NCI-H446 (cell line): ENCODE data around the gene LRP1B.
A peak's percentile ranks its signal among the peaks of the same experiment; 100 is the strongest.

ENCODE experiments used
- DNase-seq, 2 experiments: peaks; one replicate each; lab custom pipeline; 2025; lab: John Stamatoyannopoulos, UW

LRP1B gene

DNA sequence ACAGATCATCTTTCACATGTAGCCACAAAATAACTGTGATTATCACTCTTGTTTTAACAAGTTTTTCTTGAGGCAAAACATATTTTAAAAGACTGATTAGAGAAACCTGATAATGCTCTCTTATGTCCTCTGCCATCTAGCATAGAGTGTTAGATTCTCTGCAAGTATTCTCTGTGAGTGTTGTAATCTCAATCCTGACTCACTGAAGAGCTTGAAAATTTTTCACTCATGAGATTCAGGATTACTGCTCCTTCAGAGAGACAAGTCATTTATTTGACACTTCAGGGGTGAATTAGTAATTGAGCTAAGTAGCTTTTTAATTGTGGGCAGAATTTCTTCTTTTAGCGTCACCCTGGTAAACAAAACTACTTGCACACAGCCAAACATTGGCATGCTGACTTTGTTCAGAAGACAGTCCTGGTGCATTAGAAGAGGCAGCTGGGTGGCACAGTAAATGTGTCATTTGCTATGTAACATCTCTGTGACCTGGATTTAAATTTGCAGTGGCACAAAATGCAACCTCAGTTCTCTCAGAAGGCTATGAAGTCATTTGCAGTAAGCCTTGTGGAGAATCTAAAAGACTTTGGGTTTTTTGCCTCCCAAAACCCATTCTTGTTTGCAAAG lies 172.9 kb downstream of the LRP1B start:
- DNase-seq, result no peak

DNA sequence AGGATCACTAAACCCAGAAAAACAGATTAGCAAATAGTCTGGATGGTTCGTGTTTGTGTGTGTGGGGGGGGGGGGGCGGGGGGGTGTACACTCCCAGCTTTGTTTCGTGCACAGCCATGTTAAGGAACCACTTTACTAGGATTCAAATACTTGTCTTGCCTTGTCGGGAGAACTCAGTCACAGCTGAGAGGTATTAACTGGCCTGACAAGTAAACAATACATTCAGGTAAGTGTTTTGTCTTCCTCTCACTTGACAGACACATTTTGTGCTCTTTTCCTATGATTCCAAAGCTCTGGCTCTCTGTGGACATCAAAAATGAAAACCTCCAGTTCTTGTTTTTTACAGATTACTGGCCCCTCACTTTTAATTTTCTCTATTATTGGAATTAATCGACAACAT lies 173.5 kb downstream of the LRP1B start:
- no peak for DNase-seq

- no peak for DNase-seq
Observed at GRCh38 chr2:141947396-141948114, 183.3 kb downstream of the LRP1B start.

- DNase-seq, result no peak
Observed at GRCh38 chr2:141946016-141946415, 184.8 kb downstream of the LRP1B start.

DNA sequence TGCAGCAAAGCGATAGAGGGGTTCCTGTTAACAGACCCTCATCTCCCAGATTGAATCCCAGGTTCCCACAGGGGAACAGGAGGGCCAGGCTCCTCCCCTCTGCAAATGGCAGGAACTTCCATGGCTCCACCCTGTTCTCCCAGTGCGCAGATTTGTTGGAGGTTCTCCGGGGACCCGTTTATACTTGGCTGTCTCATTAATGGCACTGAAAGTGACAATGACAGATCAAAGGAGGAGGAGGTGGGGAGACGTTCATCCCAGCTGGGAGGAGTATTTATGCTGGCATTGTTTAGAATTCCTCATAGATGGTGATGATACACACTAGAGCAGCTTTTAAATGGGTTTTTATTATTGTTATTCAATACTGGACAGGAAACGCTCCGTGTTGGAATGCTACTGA lies 186.9 kb downstream of the LRP1B start:
- DNase-seq, result no peak

DNA sequence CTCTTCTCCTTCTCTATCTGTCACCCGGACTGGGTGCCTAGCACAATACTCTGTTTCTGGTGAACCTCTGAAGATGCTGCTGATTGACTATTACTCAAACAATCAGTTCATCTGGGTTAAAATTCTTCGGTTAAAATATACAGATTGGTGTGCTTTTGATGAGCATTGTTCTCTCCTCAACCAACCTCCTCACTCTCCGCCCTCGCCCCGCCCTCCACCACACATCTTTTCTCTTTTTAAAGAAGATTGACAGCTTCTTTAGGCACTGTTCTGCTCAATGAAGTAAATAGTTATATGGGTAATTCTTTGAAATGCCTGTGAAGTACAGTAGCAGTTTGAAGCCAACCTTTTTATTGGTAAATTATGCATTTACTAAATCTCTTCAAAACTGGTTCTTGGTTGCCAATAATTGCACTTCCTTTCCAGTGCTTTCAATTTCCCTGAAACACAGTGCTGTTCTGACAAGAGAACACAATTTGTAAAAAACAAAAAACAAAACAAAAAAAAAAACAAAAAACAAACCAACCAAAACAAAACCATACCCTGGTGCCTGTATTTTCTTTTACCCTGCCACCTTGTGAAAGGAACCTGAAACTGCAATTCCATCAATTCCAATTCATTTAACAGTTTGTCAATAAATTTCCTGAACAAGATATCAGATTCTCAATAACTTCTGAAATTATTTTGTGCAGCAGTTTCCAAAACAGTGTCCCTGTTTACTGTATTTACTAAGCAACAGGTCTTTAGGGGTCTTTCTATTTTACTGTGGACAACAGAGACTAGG lies 188.6 kb downstream of the LRP1B start:
- DNase-seq, result no peak

DNA sequence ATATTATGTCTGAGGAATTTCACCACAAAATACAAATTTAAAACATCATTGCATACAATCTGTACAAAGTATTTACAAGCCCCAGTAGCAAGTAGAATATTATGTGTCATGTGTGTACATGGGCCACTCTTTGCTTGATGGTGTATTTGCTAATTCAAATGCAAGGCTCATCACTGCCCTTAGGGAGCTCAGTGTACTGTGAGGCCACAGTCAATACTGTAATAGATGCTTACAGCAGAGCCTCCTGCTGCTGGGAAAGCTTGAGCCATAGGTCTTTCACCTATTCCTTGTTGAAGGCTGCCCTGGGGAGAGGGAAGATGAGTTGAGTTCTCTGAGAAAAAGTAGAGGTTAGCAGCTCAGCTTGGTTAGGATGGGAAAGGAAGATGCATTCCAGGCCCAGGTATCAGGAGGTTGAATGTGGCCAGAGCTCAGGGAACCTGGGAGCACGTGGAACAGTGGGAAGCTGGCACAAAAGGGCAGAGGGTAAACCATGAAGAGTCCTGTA lies 189.6 kb downstream of the LRP1B start:
- DNase-seq, result no peak

GRCh38 chr2:141940709-141941108 lies 190.1 kb downstream of the LRP1B start:
- DNase-seq, result no peak

DNA sequence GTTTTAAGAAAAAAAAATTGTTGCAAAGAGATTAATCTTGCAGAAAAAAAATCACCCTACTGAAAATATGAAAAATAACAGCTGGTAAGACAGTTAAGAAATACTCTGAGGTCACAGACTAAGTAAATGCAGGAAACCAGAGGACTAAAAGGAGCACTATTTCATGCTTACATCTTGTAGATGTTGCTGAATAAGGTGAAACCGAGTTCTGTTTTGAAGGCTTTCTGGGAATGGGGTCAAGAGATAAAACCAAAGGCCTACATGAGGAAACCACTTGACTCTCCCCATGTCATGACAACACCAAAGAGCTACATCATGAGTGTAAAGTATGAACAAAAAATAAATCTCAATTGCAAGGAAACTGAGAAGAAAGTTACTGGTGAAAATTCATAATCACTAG lies 197.6 kb downstream of the LRP1B start:
- DNase-seq, result no peak

- DNase-seq, result no peak
Observed at GRCh38 chr2:141932261-141932660, 198.6 kb downstream of the LRP1B start.

DNA sequence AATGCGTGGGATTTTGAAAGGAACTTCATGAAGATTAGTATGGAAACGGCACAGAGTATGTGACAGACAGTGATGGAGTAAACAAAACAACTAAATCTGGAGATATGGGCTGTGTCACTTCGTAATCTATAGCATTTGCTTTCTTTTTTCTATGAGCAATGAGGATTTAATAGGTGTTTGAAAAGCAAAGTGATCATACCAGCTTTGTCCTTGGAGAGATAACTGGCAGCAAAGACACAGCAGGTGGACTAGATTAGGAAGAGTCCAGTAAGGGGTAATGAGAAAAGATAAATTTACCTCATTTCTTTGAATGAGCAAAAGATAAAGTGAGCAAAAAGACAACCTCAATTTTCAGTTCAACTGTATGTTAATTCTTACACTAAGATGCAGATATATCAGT lies 199.0 kb downstream of the LRP1B start:
- no peak for DNase-seq

- no peak for DNase-seq
Observed at GRCh38 chr2:141930803-141931202, 200.0 kb downstream of the LRP1B start.

DNA sequence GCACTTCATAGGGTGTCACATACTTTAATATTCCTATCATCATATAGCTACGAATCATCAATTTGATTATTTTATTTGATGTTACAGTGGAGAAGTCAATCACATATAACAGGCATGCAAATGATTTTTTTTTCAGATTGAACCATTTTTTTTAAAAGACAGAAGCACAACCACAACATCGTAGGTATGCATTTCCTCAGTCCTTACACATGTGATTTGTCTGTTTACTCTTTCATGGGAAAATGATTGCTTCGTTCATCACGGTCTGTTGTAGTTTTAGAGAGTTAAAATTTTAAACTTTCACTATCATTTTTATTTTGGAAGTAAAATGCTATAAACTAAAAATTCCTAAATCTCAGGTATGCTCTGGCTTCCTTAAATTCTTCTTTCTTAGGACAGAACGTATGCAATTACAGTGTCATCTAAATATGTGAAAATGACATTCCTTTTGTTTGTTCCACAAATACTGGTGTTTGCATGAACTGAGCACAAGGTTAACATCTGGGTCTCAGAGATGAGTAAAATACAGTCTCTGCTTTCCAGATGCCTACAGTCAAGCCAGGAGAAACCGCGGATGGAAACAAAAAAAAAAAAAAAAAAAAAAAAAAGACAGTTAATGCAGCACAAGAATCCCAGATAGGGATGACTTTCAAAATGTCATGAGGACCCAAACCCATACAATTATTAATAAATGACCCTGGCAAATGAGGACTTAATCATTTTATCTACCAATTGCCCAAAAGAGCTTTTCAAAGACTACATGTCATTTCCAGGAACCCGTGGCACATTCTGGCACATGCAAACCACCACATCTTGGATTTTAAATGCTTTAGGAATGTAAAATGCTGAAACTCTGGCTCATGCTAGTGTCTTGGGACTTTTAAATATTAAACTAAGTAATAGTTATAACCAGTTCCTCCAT lies 201.2 kb downstream of the LRP1B start:
- no peak for DNase-seq

DNA sequence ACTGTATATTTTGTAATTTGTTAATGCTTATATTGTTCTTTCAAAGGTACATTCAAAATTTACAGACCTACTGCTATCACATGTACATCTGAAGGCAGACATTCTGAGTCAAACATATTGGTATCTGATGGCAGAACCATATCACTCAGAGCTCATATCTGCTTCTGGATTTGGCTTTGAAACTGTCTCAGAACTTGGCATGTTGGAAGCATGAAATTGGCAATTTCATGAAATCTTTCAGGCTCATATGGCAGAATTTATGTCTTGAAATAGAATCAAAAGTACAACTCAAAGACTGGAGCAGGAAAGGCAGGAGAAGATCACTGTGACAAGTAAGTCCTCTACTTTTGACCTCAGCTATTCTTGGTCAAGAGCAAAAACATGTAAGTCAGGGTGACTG lies 202.3 kb downstream of the LRP1B start:
- DNase-seq, result peak in 1 of 2 experiments; percentile 17

- no peak for DNase-seq
Observed at GRCh38 chr2:141927536-141927935, 203.3 kb downstream of the LRP1B start.

- no peak for DNase-seq
Observed at GRCh38 chr2:141925511-141925910, 205.3 kb downstream of the LRP1B start.

DNA sequence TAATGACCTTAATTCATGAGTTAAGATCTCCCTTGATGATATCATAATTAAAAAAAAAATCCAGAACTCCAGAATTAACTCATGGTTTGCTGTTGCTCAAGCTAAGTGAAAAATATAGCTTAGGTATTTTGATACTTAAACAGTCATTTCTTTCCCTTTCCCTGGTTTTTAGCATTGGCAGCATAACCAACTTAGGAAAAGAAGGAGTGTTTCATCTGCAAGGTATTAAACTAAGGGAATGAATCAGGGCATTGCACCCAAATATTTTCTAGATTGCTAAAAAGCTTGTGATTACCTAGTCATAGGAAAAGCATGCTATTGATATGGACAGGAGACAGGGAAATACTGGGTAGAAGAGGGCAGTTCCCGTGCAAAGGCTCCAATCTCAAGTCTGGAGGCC lies 207.2 kb downstream of the LRP1B start:
- DNase-seq, result no peak

DNA sequence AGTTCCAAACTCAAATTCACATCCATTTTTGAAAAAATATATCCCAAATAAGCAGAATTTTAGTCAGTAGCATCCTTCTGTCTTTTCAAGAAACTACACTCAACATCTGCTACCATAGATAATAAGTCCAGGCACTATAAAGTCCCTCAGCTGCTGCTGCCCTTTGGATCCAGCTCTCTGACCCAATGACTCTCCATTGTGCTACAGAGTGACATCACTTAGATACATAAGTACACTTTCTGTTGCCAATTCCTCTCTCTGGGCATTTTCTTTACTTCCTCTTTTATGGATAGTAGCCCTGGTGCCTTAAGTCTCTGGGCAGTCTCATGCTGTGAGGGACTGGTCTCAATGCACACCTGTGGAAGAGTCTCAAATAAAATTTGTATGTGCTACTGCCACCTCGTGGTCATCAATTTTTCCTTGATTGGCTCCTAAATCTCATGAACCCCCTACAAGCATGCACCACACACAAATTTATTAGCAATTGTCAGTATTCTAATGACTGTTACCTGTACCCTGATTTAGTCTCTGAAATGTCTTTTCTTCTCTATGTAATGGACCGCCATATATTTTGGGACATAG lies 219.2 kb downstream of the LRP1B start:
- peak in 1 of 2 experiments; percentile 43 for DNase-seq

- peak; percentile 44 to 64 for DNase-seq
Observed at GRCh38 chr2:141906678-141907077, 224.1 kb downstream of the LRP1B start.

DNA sequence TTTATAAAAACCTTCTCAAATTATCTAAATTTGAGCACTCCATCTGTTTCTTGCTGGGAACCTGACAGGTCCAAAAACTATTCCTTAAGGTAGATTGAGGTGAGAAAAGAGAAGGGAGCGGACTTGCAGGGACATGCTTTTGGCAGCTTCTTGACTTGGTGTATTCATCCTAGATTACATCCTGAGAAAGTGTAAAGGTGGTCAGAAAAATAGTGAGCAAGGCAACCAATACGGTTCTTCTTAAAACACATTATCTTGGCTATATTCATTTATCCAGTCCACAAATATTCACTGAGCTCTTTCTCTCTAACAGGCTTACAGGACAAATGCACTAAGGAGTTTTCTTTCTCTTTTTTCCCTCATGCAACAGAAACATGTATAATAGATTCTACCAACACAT lies 230.0 kb downstream of the LRP1B start:
- DNase-seq, result no peak

GRCh38 chr2:141899740-141900139 lies 231.1 kb downstream of the LRP1B start:
- no peak for DNase-seq
